ENCODE results near the gene SIRPD. TPM values are rescaled to one million over a fixed set of nuclear protein-coding genes. Genes with fewer than 3 reads are reported as not detected.

The SIRPD gene
- total RNA-seq, 2 experiments from 2014 or later = not detected

GRCh38 chr20:1538655-1539054, 18.9 kb downstream of the SIRPD start:
- POLR2A ChIA-PET = no interaction called here
- intact Hi-C loops (cut with micrococcal nuclease) = loop anchor here (10.0 kb wide), 1 partner anchor 196 kb away; no protein-coding TSS in a partner anchor
- Mint-ChIP-seq H3K4me1 (ENCODE audit: low read depth) (peaks cover 8% of the 10 kb centered on the region), H3K9me3 (peaks cover 7% of the 10 kb centered on the region), H3K27me3 (no peaks in the 10 kb centered on the region), H3K27ac (no peak overlapping the region), H3K36me3 (ENCODE audit: low read depth) (no peaks in the 10 kb centered on the region), H3K4me3 (no peak overlapping the region)
- ATAC-seq (no peak), DNase-seq (no peak)
- no peak for TF ChIP-seq CTCF (IDR thresholded peaks at IDR 0.05)
- CTCF ChIA-PET = interaction anchor here (1.2 to 2.6 kb wide), 4 partner anchors 29 to 238 kb away, joined by 4 to 10 read pairs (median 4); no protein-coding TSS in a partner anchor

- no peak for ATAC-seq
- Mint-ChIP-seq H3K27me3 (no peaks in the 10 kb centered on the region), H3K9me3 (peaks cover 7% of the 10 kb centered on the region), H3K36me3 (ENCODE audit: low read depth) (no peaks in the 10 kb centered on the region), H3K4me1 (ENCODE audit: low read depth) (peaks cover 8% of the 10 kb centered on the region), H3K4me3 (no peak overlapping the region), H3K27ac (no peak overlapping the region)
- TF ChIP-seq CTCF (IDR thresholded peaks at IDR 0.05) = no peak
- DNase-seq = no peak
- ChIA-PET CTCF (interaction anchor here (1.4 to 2.6 kb wide), 4 partner anchors 28 to 239 kb away, joined by 4 to 10 read pairs (median 6); no protein-coding TSS in a partner anchor), POLR2A (no interaction called here)
- intact Hi-C loops (cut with micrococcal nuclease) = loop anchor here (10.0 kb wide), 1 partner anchor 197 kb away; no protein-coding TSS in a partner anchor
Measured at GRCh38 chr20:1537731-1538058, 19.8 kb downstream of the SIRPD start.

GRCh38 chr20:1536893-1537730, 20.4 kb downstream of the SIRPD start:
- no peak for TF ChIP-seq CTCF (IDR thresholded peaks at IDR 0.05)
- ChIA-PET POLR2A (no interaction called here), CTCF (interaction anchor here (1.4 to 2.6 kb wide), 4 partner anchors 28 to 240 kb away, joined by 4 to 10 read pairs (median 6); no protein-coding TSS in a partner anchor)
- no peak overlapping the region for H3K27ac Mint-ChIP-seq
- no peak for DNase-seq
- peaks cover 7% of the 10 kb centered on the region for H3K9me3 Mint-ChIP-seq
- H3K27me3 Mint-ChIP-seq = no peaks in the 10 kb centered on the region
- no peak for ATAC-seq
- no peaks in the 10 kb centered on the region for H3K36me3 Mint-ChIP-seq (ENCODE audit: low read depth)
- no peak overlapping the region for H3K4me3 Mint-ChIP-seq
- intact Hi-C loops (cut with micrococcal nuclease) = loop anchor here (10.0 kb wide), 1 partner anchor 198 kb away; no protein-coding TSS in a partner anchor
- peaks cover 8% of the 10 kb centered on the region for H3K4me1 Mint-ChIP-seq (ENCODE audit: low read depth)

GRCh38 chr20:1535420-1536175, 21.9 kb downstream of the SIRPD start:
- POLR2A ChIA-PET = no interaction called here

More at GRCh38 chr20:1535420-1536175, 21.9 kb downstream of the SIRPD start:
- H3K4me1 Mint-ChIP-seq (ENCODE audit: low read depth) = peaks cover 11% of the 10 kb centered on the region
- H3K27ac Mint-ChIP-seq = no peak overlapping the region
- DNase-seq (no peak), ATAC-seq (no peak)
- H3K36me3 Mint-ChIP-seq (ENCODE audit: low read depth) = no peaks in the 10 kb centered on the region
- intact Hi-C loops (cut with micrococcal nuclease) = loop anchor here (10.0 kb wide), 1 partner anchor 199 kb away; no protein-coding TSS in a partner anchor
- TF ChIP-seq CTCF (IDR thresholded peaks at IDR 0.05) = no peak
- H3K27me3 Mint-ChIP-seq = no peaks in the 10 kb centered on the region
- peaks cover 2% of the 10 kb centered on the region for H3K9me3 Mint-ChIP-seq
- CTCF ChIA-PET = interaction anchor here (1.4 to 3.3 kb wide), 2 partner anchors 32 to 241 kb away, joined by 5 to 23 read pairs; no protein-coding TSS in a partner anchor
- no peak overlapping the region for H3K4me3 Mint-ChIP-seq
